ENCODE measurements around the gene FCRL3. TPM values are rescaled to one million over a fixed set of nuclear protein-coding genes. Genes with fewer than 3 reads are reported as not detected.

Gene FCRL3
- total and polyA plus RNA-seq, 4 donors, result 0.16 to 0.72 (median 0.50) TPM

- Histone ChIP-seq H3K27ac (ENCODE audit: low read depth in 1 of 2, low read length in 2 of 2) (no peak overlapping the region), H3K27me3 (ENCODE audit: control insufficient read depth in 4 of 4, insufficient read depth in 4 of 4, low read length in 3 of 4) (peaks cover 0 to 5% (median 0%) of the 10 kb centered on the region in 4 donors), H3K4me3 (ENCODE audit: low read depth in 1 of 3, low read length in 3 of 3) (no peak overlapping the region), H3K4me1 (ENCODE audit: control insufficient read depth in 4 of 4, insufficient read depth in 4 of 4, low read length in 3 of 4) (no peaks in the 10 kb centered on the region), H3K9ac (ENCODE audit: low read depth in 1 of 2, low read length in 2 of 2) (no peak overlapping the region), H3K36me3 (ENCODE audit: control insufficient read depth in 4 of 4, insufficient read depth in 3 of 4, low read depth in 1 of 4, low read length in 3 of 4) (no peaks in the 10 kb centered on the region), H3K9me3 (ENCODE audit: control insufficient read depth in 4 of 4, low read length in 3 of 4) (no peaks in the 10 kb centered on the region)
- no peak for TF ChIP-seq RAD21 (IDR thresholded peaks at IDR 0.05)
- no peak for TF ChIP-seq JUND (IDR thresholded peaks at IDR 0.05)
- TF ChIP-seq FOXA1 (IDR thresholded peaks at IDR 0.05), result no peak
- no peak for TF ChIP-seq CTCF (IDR thresholded peaks at IDR 0.05; ENCODE audit: low read depth, low read length, missing input control)
- TF ChIP-seq SP1 (IDR thresholded peaks at IDR 0.05), result no peak
- TF ChIP-seq RXRA (IDR thresholded peaks at IDR 0.05), result no peak
- TF ChIP-seq HNF4A (conservative IDR thresholded peaks at IDR 0.05), result no peak
- TF ChIP-seq ZBTB33 (IDR thresholded peaks at IDR 0.05), result no peak
- TF ChIP-seq REST (IDR thresholded peaks at IDR 0.05), result no peak
- no peak for DNase-seq (ENCODE audit: low spot score)
- 73% methylated on average over 5 of the region's 5 CpGs for WGBS
These were observed 47.6 kb downstream of the FCRL3 start for GRCh38 chr1:157652859-157653493.

GRCh38 chr1:157648317-157648716 is 52.3 kb downstream of the FCRL3 start:
- H3K4me3 ChIP-seq (ENCODE audit: low read depth in 1 of 3, low read length in 3 of 3), result no peak overlapping the region
- no peak overlapping the region for H3K27ac ChIP-seq (ENCODE audit: low read depth in 1 of 2, low read length in 2 of 2)
- H3K4me1 ChIP-seq (ENCODE audit: control insufficient read depth in 4 of 4, insufficient read depth in 4 of 4, low read length in 3 of 4), result no peaks in the 10 kb centered on the region
- H3K9me3 ChIP-seq (ENCODE audit: control insufficient read depth in 4 of 4, low read length in 3 of 4), result no peaks in the 10 kb centered on the region
- H3K9ac ChIP-seq (ENCODE audit: low read depth in 1 of 2, low read length in 2 of 2), result no peak overlapping the region
- TF ChIP-seq NR2F2 (IDR thresholded peaks at IDR 0.05) (no peak), FOXA1 (IDR thresholded peaks at IDR 0.05) (no peak), ATF3 (IDR thresholded peaks at IDR 0.05) (no peak), RAD21 (IDR thresholded peaks at IDR 0.05) (no peak), RXRA (IDR thresholded peaks at IDR 0.05) (no peak), EGR1 (IDR thresholded peaks at IDR 0.05; ENCODE audit: low read depth in 2 of 2) (no peak), REST (IDR thresholded peaks at IDR 0.05) (no peak), SP1 (IDR thresholded peaks at IDR 0.05) (no peak)
- H3K36me3 ChIP-seq (ENCODE audit: control insufficient read depth in 4 of 4, insufficient read depth in 3 of 4, low read depth in 1 of 4, low read length in 3 of 4), result no peaks in the 10 kb centered on the region
- WGBS, result 88% methylated on average over 3 of the region's 3 CpGs
- DNase-seq (ENCODE audit: low spot score), result no peak
- H3K27me3 ChIP-seq (ENCODE audit: control insufficient read depth in 4 of 4, insufficient read depth in 4 of 4, low read length in 3 of 4), result peaks cover 0 to 5% (median 0%) of the 10 kb centered on the region in 4 donors

All from liver (tissue), 9 donors.